Peyer's patch (tissue), 4 donors: ENCODE measurements around the gene IFI27L1. TPM values are rescaled to one million over a fixed set of nuclear protein-coding genes. Genes with fewer than 3 reads are reported as not detected.

ENCODE experiments used
- DNase-seq, 3 donors: peaks; one replicate each; pipeline ENCODE4 v3.0.0-alpha.2; 2017 to 2019
- H3K27ac ChIP-seq, 4 donors: fragments of 200-600 bp; sonication (generic); one replicate each; pipeline ENCODE4 v1.5.1; 2016 to 2019
- H3K27me3 ChIP-seq, 2 donors: fragments of 200-600 bp; sonication (generic); one replicate each; pipeline ENCODE4 v1.5.1; 2019
- H3K36me3 ChIP-seq, 3 donors: fragments of 200-600 bp; sonication (generic); one replicate each; pipeline ENCODE4 v1.5.1; 2016 to 2019
- H3K4me1 ChIP-seq, 4 donors: fragments of 200-600 bp; sonication (generic); one replicate each; pipeline ENCODE4 v1.5.1; 2016 to 2019
- H3K4me3 ChIP-seq, 4 donors: fragments of 200-600 bp; sonication (generic); 1 replicate in 3 of 4; 2 replicates in 1 of 4; pipeline ENCODE4 v1.5.1; 2016 to 2019; ENCODE audit warnings: mild to moderate bottlenecking in 1 of 4
- H3K9me3 ChIP-seq, 4 donors: fragments of 200-600 bp; sonication (generic); one replicate each; pipeline ENCODE4 v1.5.1; 2016 to 2019; ENCODE audit warnings: mild to moderate bottlenecking in 1 of 4
- CTCF ChIP-seq, 6 experiments: fragments of 450-650 bp in 4 of 6; fragments of 200-600 bp in 2 of 6; sonication (generic) in 1 of 6; IDR thresholded peaks; one replicate each; pipeline ENCODE4 v1.5.1; 2017 to 2019; ENCODE audit warnings: antibody characterized with exemption in 6 of 6, mild to moderate bottlenecking in 3 of 6, moderate library complexity in 1 of 6
- POLR2A ChIP-seq, 2 donors: fragments of 450-650 bp; IDR thresholded peaks; one replicate each; pipeline ENCODE4 v1.5.1; 2017; ENCODE audit warnings: antibody characterized with exemption in 2 of 2, mild to moderate bottlenecking in 2 of 2, moderate library complexity in 2 of 2
- total RNA-seq, 4 donors: library from RNA; depleted of rRNA; stranded (reverse); fragments of >200 nt; gene quantifications; one replicate each; pipeline ENCODE4 v1.1.0, GENCODE V29; 2016

IFI27L1 gene
- total RNA-seq, 4 donors from 2014 or later, result 4.9 to 14.7 (median 6.6) TPM

GRCh38 chr14:94125659-94126418, 44.7 kb downstream of the IFI27L1 start:
- TF ChIP-seq POLR2A (IDR thresholded peaks at IDR 0.05), result no peak
- no peak for TF ChIP-seq CTCF (IDR thresholded peaks at IDR 0.05)
- peaks cover 0 to 14% (median 3%) of the 10 kb centered on the region in 4 donors for H3K4me1 ChIP-seq
- no peaks in the 10 kb centered on the region for H3K9me3 ChIP-seq
- DNase-seq, result peak in 2 of 3 donors; percentile 10 to 15
- H3K27ac ChIP-seq, result no peak overlapping the region
- H3K27me3 ChIP-seq, result no peaks in the 10 kb centered on the region
- no peaks in the 10 kb centered on the region for H3K36me3 ChIP-seq
- no peak overlapping the region for H3K4me3 ChIP-seq

GRCh38 chr14:94126419-94126677, 45.2 kb downstream of the IFI27L1 start:
- Histone ChIP-seq H3K27ac (no peak overlapping the region), H3K36me3 (no peaks in the 10 kb centered on the region), H3K4me1 (peaks cover 0 to 14% (median 3%) of the 10 kb centered on the region in 4 donors), H3K4me3 (no peak overlapping the region), H3K9me3 (no peaks in the 10 kb centered on the region), H3K27me3 (no peaks in the 10 kb centered on the region)
- TF ChIP-seq POLR2A (IDR thresholded peaks at IDR 0.05) (no peak), CTCF (IDR thresholded peaks at IDR 0.05) (no peak)
- DNase-seq, result peak in 1 of 3 donors; percentile 29

GRCh38 chr14:94126800-94127199, 45.7 kb downstream of the IFI27L1 start:
- DNase-seq, result no peak
- TF ChIP-seq CTCF (IDR thresholded peaks at IDR 0.05), result no peak
- TF ChIP-seq POLR2A (IDR thresholded peaks at IDR 0.05), result no peak
- peaks cover 0 to 14% (median 3%) of the 10 kb centered on the region in 4 donors for H3K4me1 ChIP-seq
- no peak overlapping the region for H3K27ac ChIP-seq
- H3K4me3 ChIP-seq, result no peak overlapping the region
- H3K9me3 ChIP-seq, result no peaks in the 10 kb centered on the region
- H3K27me3 ChIP-seq, result no peaks in the 10 kb centered on the region
- H3K36me3 ChIP-seq, result no peaks in the 10 kb centered on the region

- H3K27ac ChIP-seq, result no peak overlapping the region
- H3K4me1 ChIP-seq, result peaks cover 0 to 14% (median 3%) of the 10 kb centered on the region in 4 donors
- H3K9me3 ChIP-seq, result no peaks in the 10 kb centered on the region
- DNase-seq, result peak in 1 of 3 donors; percentile 22
- TF ChIP-seq CTCF (IDR thresholded peaks at IDR 0.05) (no peak), POLR2A (IDR thresholded peaks at IDR 0.05) (no peak)
- H3K27me3 ChIP-seq, result no peaks in the 10 kb centered on the region
- H3K36me3 ChIP-seq, result no peaks in the 10 kb centered on the region
- no peak overlapping the region for H3K4me3 ChIP-seq
Observed at GRCh38 chr14:94127330-94127729, 46.2 kb downstream of the IFI27L1 start.

- TF ChIP-seq POLR2A (IDR thresholded peaks at IDR 0.05) (no peak), CTCF (IDR thresholded peaks at IDR 0.05) (no peak)
- peak overlapping the region in 1 of 4 donors; percentile 74 for H3K27ac ChIP-seq
- H3K4me1 ChIP-seq, result peaks cover 0 to 14% (median 3%) of the 10 kb centered on the region in 4 donors
- DNase-seq, result no peak
- no peaks in the 10 kb centered on the region for H3K36me3 ChIP-seq
- H3K9me3 ChIP-seq, result no peaks in the 10 kb centered on the region
- no peak overlapping the region for H3K4me3 ChIP-seq
- H3K27me3 ChIP-seq, result no peaks in the 10 kb centered on the region
Observed at GRCh38 chr14:94128216-94128839, 47.2 kb downstream of the IFI27L1 start.
